NCI-H1694 treated with DMSO at 0.1 percent for 48 hours (cell line): ENCODE results near the gene C10orf67.
"Not testable (repeated sequence)": the region's sequence is repeated elsewhere in the genome, so short reads cannot be mapped to it uniquely, and the experiment has no call there.

ENCODE experiments used
- DNase-seq: peaks from one replicate; lab custom pipeline; 2025; lab: John Stamatoyannopoulos, UW

The C10orf67 gene

GRCh38 chr10:23324351-23324750, 20.2 kb downstream of the C10orf67 start:
- DNase-seq, result no peak

GRCh38 chr10:23322082-23322481, 22.5 kb downstream of the C10orf67 start:
- no peak for DNase-seq

- DNase-seq, result no peak
Measured at GRCh38 chr10:23319835-23320234, 24.8 kb downstream of the C10orf67 start.

GRCh38 chr10:23318359-23318758, 26.2 kb downstream of the C10orf67 start:
- no peak for DNase-seq

GRCh38 chr10:23317416-23317815, 27.2 kb downstream of the C10orf67 start:
- no peak for DNase-seq

GRCh38 chr10:23316406-23316805, 28.2 kb downstream of the C10orf67 start:
- DNase-seq, result no peak

- DNase-seq, result no peak
Measured at GRCh38 chr10:23315966-23316365, 28.6 kb downstream of the C10orf67 start.

GRCh38 chr10:23314835-23315239, 29.8 kb downstream of the C10orf67 start:
- peak; percentile 13 for DNase-seq

- DNase-seq, result no peak
Measured at GRCh38 chr10:23311034-23311433, 33.6 kb downstream of the C10orf67 start.

GRCh38 chr10:23310404-23310803, 34.2 kb downstream of the C10orf67 start:
- DNase-seq, result no peak

GRCh38 chr10:23299961-23300360, 44.6 kb downstream of the C10orf67 start:
- DNase-seq, result not testable (repeated sequence)

- no peak for DNase-seq
Measured at GRCh38 chr10:23294638-23295247, 49.9 kb downstream of the C10orf67 start.

- DNase-seq, result no peak
Measured at GRCh38 chr10:23293973-23294590, 50.5 kb downstream of the C10orf67 start.

GRCh38 chr10:23293145-23293724, 51.4 kb downstream of the C10orf67 start:
- peak; percentile 2 for DNase-seq

- no peak for DNase-seq
Measured at GRCh38 chr10:23291551-23292334, 52.9 kb downstream of the C10orf67 start.

GRCh38 chr10:23284674-23285335, 59.8 kb downstream of the C10orf67 start:
- DNase-seq, result no peak

- no peak for DNase-seq
Measured at GRCh38 chr10:23284155-23284554, 60.4 kb downstream of the C10orf67 start.

GRCh38 chr10:23283680-23284079, 60.9 kb downstream of the C10orf67 start:
- DNase-seq, result no peak

- no peak for DNase-seq
Measured at GRCh38 chr10:23281044-23281433, 63.6 kb downstream of the C10orf67 start.

GRCh38 chr10:23280419-23281043, 64.1 kb downstream of the C10orf67 start:
- no peak for DNase-seq

- no peak for DNase-seq
Measured at GRCh38 chr10:23275355-23275754, 69.2 kb downstream of the C10orf67 start.

GRCh38 chr10:23274179-23274578, 70.4 kb downstream of the C10orf67 start:
- not testable (repeated sequence) for DNase-seq
